GM19324 (cell line): ENCODE results near the gene TRERF1.

ENCODE experiments used
- ATAC-seq: cut with Tn5 transposase; IDR thresholded peaks from one replicate; pipeline ENCODE4 v1.9.1; 2021; ENCODE audit warnings: mild to moderate bottlenecking, moderate library complexity; ENCODE audit not compliant: unreplicated experiment, low FRiP score

Gene TRERF1

GRCh38 chr6:42316981-42317380, 134.7 kb downstream of the TRERF1 start:
- no peak for ATAC-seq

DNA sequence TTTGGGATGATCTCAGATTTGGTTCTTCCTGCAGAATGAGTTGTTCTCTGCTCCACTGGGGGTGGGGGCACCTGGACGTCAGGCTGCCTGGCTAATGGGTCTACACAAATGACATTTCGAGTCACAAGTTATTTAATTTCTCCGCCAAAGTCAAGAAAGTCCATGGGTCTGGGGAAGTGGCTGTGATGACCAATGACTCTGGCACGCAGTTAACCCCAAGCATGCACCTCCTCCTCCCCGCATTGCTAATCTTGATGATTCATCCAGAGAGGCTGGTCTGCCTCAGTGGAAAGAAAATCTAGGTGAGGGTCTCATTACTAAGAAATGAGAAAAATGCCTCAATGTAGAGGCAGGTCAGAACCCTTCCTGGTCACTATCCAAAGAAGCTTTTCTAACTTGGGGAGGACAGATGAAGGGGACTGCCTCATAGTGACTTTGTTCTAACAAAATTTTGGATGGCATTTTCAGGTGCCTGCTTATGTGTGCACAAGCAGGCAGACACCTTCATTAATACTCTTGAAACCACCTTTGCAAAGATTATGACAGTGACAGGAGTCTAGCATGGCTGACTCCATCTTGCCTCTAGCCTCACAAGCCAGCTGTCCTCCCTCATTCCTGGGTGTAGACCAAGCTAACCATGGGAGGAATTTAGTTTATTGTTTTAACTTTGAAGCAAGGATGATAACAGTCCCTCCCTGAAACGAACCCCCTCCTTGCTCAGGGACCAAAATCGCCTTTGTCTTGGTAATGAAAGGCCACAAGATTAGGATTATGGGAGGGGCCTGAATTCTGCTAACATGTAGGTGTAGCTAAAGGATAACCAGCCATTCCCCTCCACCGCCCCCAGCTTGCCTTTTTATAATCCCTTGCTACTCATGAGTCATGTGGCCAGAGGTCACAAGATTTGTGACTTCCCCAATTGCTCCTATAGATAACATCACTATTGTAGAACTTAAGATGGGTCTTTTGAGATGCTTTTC, 135.4 kb downstream of the TRERF1 start:
- ATAC-seq = no peak

DNA sequence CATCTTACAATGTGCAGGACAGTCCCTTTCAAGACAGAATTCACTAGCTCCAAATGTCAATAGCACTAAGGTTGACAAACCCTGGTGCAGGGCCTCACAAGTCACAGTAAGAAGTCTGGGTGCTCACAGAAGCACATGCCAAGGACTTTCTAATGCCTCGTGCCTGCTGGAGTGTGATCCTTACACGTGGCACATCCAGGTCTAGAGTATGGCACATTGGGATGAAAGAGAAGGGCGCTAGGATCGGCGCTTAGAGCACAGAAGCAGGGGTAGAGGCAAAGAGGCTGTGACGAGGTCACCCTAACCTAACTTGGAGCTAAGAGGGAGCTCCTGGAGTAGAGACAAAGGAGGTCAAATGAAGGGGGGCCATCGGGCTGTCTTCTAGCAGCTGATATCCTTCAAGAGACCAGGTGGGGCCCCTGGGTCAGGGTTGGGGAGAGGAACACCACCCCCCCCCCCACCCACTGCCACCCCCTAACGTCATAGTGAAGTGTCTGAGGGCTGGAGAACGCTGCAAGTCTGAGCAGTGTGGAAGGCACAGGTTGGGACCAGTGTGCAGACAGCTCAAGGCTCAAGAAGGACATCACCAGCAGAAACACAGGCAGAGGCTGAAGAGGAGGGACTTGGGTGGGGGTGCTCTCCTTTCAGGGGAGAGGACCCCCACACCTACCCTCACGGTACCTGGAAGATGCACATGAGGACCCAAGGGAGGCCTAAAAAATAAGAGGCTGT, 136.3 kb downstream of the TRERF1 start:
- ATAC-seq = no peak

- no peak for ATAC-seq
Observed at GRCh38 chr6:42314571-42315258, 137.0 kb downstream of the TRERF1 start.

- ATAC-seq = no peak
Observed at GRCh38 chr6:42313941-42314570, 137.7 kb downstream of the TRERF1 start.

- ATAC-seq = no peak
Observed at GRCh38 chr6:42313038-42313437, 138.7 kb downstream of the TRERF1 start.

- no peak for ATAC-seq
Observed at GRCh38 chr6:42307141-42307470, 144.6 kb downstream of the TRERF1 start.

- no peak for ATAC-seq
Observed at GRCh38 chr6:42306439-42307140, 145.1 kb downstream of the TRERF1 start.

GRCh38 chr6:42304053-42304712, 147.5 kb downstream of the TRERF1 start:
- ATAC-seq = no peak

- ATAC-seq = no peak
Observed at GRCh38 chr6:42302411-42302810, 149.3 kb downstream of the TRERF1 start.

DNA sequence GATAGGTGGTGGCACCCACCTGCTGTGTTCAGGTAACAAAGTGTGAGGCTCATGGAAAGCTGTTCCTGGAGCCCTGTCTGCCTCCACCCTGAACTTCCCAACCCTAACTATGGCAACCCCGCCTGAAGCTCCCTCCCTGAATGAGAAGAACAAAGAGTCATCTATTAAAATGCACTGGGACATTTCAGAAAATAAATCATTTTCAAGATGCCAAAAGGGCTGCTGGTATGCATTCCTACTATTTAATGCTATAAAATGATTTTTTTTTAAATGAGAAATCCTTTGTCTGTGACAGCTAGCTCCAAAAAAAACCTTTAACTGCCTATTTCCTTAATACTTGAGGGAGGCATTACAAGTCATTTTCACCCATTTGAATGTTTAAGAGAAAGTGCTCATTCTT, 149.7 kb downstream of the TRERF1 start:
- ATAC-seq = no peak

DNA sequence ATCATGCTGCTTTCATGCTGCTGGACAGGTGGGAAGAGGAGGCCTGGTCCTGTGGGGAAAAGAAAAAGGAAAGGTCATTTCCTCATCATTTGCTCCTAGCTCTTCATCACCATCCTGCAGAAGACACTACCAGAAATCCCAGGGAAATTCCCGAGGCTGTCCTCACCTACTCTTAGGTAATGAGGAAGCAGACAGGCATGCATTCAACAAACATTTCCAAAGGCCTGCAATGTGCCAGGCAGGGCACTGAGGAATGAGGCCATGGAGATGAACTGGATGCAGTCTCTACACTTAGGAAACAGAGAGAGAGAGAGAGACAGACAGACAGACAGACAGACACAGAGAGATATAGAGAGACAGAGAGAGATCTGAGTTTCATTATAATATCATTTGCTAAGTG, 151.0 kb downstream of the TRERF1 start:
- no peak for ATAC-seq

DNA sequence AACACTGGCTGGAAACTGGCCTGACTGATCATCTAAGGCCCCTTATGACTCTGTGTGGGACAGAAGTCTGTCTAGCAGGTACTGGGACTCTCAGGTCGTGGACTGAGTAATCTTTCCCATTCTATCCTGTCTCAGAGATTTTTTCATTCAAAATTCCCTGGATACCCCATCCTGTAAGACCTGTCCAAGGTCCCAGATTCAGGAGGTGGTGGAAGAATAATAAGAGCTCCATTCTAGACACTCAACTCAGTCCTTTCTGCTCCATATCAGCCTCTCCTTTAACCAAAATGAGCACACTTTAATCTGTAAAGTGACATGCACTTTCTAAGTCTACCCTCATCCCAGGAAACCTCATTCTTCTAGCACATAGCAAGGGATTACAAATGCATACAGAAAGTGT, 151.5 kb downstream of the TRERF1 start:
- ATAC-seq = no peak

DNA sequence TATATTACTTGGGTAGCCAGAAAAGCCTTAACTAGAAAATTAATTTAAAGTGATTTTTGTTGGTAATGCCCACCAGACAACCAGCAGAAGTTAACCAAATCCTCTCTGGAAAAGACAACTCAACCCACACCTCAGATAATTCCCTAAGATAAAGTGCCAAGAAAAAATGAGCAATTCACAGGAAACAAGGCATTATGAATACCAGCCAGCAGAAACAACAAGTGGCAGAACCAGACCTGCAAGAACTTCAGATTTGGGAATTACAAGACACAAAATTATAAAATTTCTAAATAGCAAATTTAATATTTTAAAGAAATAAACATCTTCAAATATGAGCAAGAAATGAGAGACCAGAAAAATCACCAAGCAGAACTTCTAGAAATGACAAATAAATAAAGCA, 154.1 kb downstream of the TRERF1 start:
- no peak for ATAC-seq

GRCh38 chr6:42296614-42297013, 155.1 kb downstream of the TRERF1 start:
- ATAC-seq = no peak

GRCh38 chr6:42295677-42296076, 156.0 kb downstream of the TRERF1 start:
- ATAC-seq = no peak

DNA sequence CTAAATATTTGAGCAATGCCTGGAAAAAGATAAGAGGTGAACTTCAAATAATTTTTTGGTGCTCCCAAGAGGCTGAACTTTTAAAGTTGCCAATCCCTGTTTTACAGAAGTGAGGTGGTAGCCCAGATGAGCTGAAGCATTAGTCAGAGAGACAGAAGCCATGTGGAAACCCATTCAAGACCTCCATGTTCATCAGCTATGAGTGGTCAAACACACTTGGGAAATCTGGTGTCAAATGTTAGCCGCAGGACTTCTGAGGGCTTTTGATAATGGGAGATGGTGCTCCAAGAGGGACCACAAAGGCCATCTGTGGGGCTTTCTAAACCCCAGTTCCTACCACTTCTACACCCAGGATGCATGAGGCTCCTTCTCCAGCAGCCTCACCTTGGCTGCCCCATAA, 156.5 kb downstream of the TRERF1 start:
- ATAC-seq = no peak

DNA sequence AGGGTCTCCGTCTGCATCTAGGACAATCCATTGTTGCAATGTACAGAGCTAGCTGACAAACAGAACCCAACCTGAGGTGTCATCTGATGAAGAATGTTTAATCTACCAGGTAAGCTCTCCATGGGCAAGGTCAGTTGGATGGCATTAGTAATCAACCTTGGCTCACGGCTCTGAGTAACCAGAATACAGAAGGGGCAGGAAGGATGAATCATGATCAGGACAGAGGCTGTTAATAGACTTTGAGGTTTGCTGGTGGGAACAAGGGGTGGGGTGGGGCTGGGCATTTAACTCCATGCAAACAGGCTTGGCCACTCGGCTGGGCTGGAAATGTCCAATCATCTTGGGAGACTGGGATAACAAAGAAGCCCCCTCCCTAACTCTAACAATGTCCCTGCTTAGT, 157.0 kb downstream of the TRERF1 start:
- no peak for ATAC-seq

DNA sequence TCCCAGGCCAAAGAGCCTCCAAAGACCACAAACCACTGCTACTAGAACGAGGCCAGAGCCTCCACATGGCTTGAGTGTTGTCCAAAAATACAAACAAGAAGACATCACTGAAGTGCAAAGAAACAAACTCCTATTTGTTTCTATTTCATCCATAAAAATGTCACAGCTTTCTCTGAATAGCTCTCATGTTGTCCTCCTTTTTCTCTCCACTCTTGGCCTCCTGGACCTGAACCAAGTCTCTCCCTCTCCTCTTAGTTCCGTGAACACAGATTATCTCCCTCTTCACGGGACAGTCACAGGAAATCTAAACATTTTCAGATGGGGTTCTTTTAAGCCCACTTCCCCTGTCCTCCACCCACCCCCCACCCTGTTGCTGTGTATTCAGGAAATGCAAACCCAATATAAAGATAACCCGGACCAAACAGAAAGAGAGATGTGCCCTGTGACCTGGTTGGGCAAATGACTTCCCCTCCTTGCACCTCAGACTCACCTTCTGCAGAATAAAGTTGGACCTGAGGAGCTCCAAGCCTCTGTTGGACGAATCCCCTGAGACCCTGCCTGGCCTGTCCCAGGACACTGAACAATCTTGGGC, 158.2 kb downstream of the TRERF1 start:
- no peak for ATAC-seq
